ENCODE data around the gene RNF11. TPM values are rescaled to one million over a fixed set of nuclear protein-coding genes. Genes with fewer than 3 reads are reported as not detected.

RNF11 gene
- total RNA-seq, 1 donor, result 199 TPM

DNA sequence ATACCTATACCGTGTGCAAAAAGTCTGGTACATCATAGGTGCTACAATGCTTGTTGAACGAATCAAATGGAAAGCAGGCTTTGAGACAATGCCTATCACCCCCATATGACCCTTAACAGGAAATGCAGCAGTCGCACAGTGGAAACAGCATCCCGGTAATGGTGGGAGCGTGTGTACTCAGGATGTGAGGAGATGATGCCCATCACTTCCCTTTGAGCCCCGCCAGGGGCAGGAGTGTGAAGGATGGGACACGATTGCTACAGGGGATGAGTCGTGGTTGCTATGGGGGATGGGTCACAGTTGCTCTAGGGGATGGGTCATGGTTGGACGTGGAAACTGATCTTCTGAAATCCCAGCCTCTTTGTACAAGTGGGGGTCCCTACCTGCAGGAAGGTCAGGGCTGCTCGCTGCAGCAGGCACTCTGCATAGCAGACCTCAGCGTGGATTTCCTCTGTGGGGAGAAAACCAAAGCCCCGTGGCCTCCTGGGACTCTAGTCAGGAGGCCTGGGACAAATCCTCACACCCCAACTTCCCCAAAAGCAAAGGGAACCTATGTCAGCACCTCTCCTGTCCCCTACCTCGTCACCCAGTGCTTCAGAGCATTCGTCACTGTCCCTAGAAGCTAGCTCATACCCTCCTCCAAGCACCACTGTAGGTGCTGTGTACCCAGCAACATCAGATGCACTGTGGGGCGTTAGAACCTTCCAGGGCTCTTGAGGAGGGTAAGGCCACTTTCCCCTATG, 75.0 kb downstream of the RNF11 start:
- Histone ChIP-seq H3K27me3 (ENCODE audit: insufficient read depth, low read length) (no peaks in the 10 kb centered on the region), H2AFZ (ENCODE audit: low read length) (no peak overlapping the region), H3K36me3 (ENCODE audit: insufficient read depth, low read length) (no peaks in the 10 kb centered on the region), H4K20me1 (ENCODE audit: insufficient read depth, low read length) (no peaks in the 10 kb centered on the region), H3K4me1 (ENCODE audit: insufficient read depth, low read length) (peaks cover 14% of the 10 kb centered on the region), H3K27ac (ENCODE audit: low read depth, low read length) (no peak overlapping the region), H3K9me3 (ENCODE audit: low read depth, low read length) (no peaks in the 10 kb centered on the region), H3K4me3 (ENCODE audit: insufficient read depth, low read length) (no peak overlapping the region), H3K79me2 (ENCODE audit: insufficient read depth, low read length) (no peaks in the 10 kb centered on the region), H3K4me2 (ENCODE audit: insufficient read depth, low read length) (no peak overlapping the region)
- TF ChIP-seq, protein P1, sequence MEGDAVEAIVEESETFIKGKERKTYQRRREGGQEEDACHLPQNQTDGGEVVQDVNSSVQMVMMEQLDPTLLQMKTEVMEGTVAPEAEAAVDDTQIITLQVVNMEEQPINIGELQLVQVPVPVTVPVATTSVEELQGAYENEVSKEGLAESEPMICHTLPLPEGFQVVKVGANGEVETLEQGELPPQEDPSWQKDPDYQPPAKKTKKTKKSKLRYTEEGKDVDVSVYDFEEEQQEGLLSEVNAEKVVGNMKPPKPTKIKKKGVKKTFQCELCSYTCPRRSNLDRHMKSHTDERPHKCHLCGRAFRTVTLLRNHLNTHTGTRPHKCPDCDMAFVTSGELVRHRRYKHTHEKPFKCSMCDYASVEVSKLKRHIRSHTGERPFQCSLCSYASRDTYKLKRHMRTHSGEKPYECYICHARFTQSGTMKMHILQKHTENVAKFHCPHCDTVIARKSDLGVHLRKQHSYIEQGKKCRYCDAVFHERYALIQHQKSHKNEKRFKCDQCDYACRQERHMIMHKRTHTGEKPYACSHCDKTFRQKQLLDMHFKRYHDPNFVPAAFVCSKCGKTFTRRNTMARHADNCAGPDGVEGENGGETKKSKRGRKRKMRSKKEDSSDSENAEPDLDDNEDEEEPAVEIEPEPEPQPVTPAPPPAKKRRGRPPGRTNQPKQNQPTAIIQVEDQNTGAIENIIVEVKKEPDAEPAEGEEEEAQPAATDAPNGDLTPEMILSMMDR (IDR thresholded peaks at IDR 0.05; ENCODE audit: extremely low read depth, low read depth, low read length), result no peak
- DNase-seq (ENCODE audit: insufficient read length, low spot score, missing footprints), result no peak

DNA sequence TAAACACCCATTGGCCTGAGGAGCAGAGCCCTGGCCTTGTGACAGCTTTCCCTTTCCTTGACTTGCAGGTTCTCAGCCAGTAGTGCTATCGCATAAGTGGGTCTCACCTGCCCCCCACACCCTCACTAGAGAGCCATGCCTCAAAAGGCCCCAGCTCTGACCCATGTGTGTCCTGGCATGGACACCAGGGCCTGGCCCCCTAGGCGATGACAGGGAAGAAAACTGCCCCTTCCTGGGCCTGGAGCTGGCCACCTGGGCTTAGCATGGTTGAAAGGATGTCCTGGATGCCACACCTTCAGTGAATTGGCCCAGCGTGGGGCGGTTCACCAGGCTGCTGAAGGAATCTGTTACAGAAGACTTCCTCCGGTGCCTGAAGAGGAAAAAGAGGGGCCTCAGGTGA, 75.8 kb downstream of the RNF11 start:
- TF ChIP-seq, protein P1 (IDR thresholded peaks at IDR 0.05; ENCODE audit: extremely low read depth, low read depth, low read length), result no peak
- Histone ChIP-seq H3K9me3 (ENCODE audit: low read depth, low read length) (no peaks in the 10 kb centered on the region), H3K79me2 (ENCODE audit: insufficient read depth, low read length) (no peaks in the 10 kb centered on the region), H3K4me1 (ENCODE audit: insufficient read depth, low read length) (peaks cover 14% of the 10 kb centered on the region), H3K36me3 (ENCODE audit: insufficient read depth, low read length) (no peaks in the 10 kb centered on the region), H3K27me3 (ENCODE audit: insufficient read depth, low read length) (no peaks in the 10 kb centered on the region), H3K4me3 (ENCODE audit: insufficient read depth, low read length) (no peak overlapping the region), H4K20me1 (ENCODE audit: insufficient read depth, low read length) (no peaks in the 10 kb centered on the region), H3K4me2 (ENCODE audit: insufficient read depth, low read length) (no peak overlapping the region), H3K27ac (ENCODE audit: low read depth, low read length) (no peak overlapping the region), H2AFZ (ENCODE audit: low read length) (no peak overlapping the region)
- no peak for DNase-seq (ENCODE audit: insufficient read length, low spot score, missing footprints)

DNA sequence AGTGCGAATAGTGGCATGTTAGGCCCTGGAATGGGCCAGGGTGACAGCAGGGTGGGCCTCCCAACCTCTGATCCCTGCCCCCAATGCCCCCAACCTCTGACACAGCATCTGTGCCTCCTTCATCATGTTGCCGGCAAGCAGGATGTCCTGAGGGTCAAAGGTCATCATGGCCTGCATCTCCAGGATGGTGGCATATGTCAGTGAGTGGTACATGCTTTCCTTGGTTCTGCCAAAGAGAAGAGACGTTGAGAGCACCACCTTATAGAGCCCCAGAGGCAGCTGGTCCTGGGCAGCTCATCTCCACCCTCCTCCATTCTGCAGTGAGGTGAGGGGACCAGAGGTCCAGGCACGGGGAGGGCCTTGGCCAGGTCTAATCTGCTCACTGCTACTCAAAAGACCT, 76.6 kb downstream of the RNF11 start:
- no peaks in the 10 kb centered on the region for H4K20me1 ChIP-seq (ENCODE audit: insufficient read depth, low read length)
- no peaks in the 10 kb centered on the region for H3K27me3 ChIP-seq (ENCODE audit: insufficient read depth, low read length)
- no peak overlapping the region for H3K27ac ChIP-seq (ENCODE audit: low read depth, low read length)
- no peak overlapping the region for H3K4me3 ChIP-seq (ENCODE audit: insufficient read depth, low read length)
- no peaks in the 10 kb centered on the region for H3K9me3 ChIP-seq (ENCODE audit: low read depth, low read length)
- no peak overlapping the region for H3K4me2 ChIP-seq (ENCODE audit: insufficient read depth, low read length)
- no peaks in the 10 kb centered on the region for H3K36me3 ChIP-seq (ENCODE audit: insufficient read depth, low read length)
- H3K4me1 ChIP-seq (ENCODE audit: insufficient read depth, low read length), result peaks cover 14% of the 10 kb centered on the region
- H3K79me2 ChIP-seq (ENCODE audit: insufficient read depth, low read length), result no peaks in the 10 kb centered on the region
- no peak overlapping the region for H2AFZ ChIP-seq (ENCODE audit: low read length)
- no peak for DNase-seq (ENCODE audit: insufficient read length, low spot score, missing footprints)
- TF ChIP-seq, protein P1 (IDR thresholded peaks at IDR 0.05; ENCODE audit: extremely low read depth, low read depth, low read length), result no peak

DNA sequence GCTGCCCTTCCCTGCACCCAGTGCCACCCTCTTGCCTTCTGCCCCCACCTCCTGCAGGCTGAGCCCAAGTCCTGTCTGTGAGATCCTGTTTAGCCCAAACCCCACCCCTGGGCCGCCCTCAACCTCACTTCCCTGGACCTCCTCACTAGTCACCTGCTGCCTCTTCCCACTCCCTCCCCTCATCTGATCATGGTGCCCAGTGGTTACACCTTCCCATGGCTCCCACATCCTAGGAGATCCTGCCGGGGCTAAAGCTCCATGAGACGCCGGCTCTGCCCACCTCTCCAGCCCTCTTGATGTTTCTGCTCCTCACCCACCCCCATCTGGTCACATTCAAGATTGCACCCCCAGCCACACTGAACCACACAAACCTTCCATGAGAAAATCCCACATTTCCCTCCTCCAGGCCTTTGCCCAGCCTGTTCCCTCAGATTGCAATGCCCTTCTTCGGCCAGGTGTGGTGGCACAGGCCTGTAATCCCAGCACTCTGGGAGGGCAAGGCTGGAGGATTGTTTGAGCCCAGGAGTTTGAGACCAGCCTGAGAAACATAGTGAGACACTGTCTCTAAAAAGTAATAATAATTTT, 77.3 kb downstream of the RNF11 start:
- Histone ChIP-seq H3K4me1 (ENCODE audit: insufficient read depth, low read length) (peaks cover 14% of the 10 kb centered on the region), H3K36me3 (ENCODE audit: insufficient read depth, low read length) (no peaks in the 10 kb centered on the region), H2AFZ (ENCODE audit: low read length) (peak overlapping the region; percentile 95), H4K20me1 (ENCODE audit: insufficient read depth, low read length) (no peaks in the 10 kb centered on the region), H3K4me3 (ENCODE audit: insufficient read depth, low read length) (no peak overlapping the region), H3K79me2 (ENCODE audit: insufficient read depth, low read length) (no peaks in the 10 kb centered on the region), H3K4me2 (ENCODE audit: insufficient read depth, low read length) (no peak overlapping the region), H3K27ac (ENCODE audit: low read depth, low read length) (peak overlapping the region; percentile 76), H3K9me3 (ENCODE audit: low read depth, low read length) (no peaks in the 10 kb centered on the region), H3K27me3 (ENCODE audit: insufficient read depth, low read length) (no peaks in the 10 kb centered on the region)
- no peak for DNase-seq (ENCODE audit: insufficient read length, low spot score, missing footprints)
- TF ChIP-seq, protein P1 (IDR thresholded peaks at IDR 0.05; ENCODE audit: extremely low read depth, low read depth, low read length), result no peak

Data from osteoblast (primary cell).